GM12878 (cell line): ENCODE data around the gene TOR2A. TPM values are rescaled to one million over a fixed set of nuclear protein-coding genes. Genes with fewer than 3 reads are reported as not detected.

ENCODE experiments used
- ATAC-seq: fragments of 200-7000 bp; cut with Tn5 transposase; 3 replicates; pipeline ENCODE4 v1.9.1; 2020; ENCODE audit warnings: mild to moderate bottlenecking, moderate library complexity
- BruUV-seq: library from RNA; stranded (reverse); fragments of 400-500 nt; replicated peaks from 2 replicates; lab custom pipeline; 2021; lab: Mats Ljungman, UMichigan
- CTCF ChIA-PET: fragments of 300-600 bp; sonication (Branson Sonifier 250); formaldehyde crosslinking; extraction: SDS; loops from one replicate; lab custom pipeline; 2021; ENCODE audit warnings: inconsistent platforms; lab: Yijun Ruan, JAX
- POLR2A ChIA-PET: fragments of 350-600 bp; formaldehyde crosslinking; extraction: SDS; loops from one replicate; lab custom pipeline; 2021; ENCODE audit warnings: inconsistent platforms; lab: Charles Lee
- RAD21 ChIA-PET: fragments of 300-600 bp; sonication (Branson Sonifier 250); formaldehyde crosslinking; loops from one replicate; lab custom pipeline; 2023; ENCODE audit warnings: antibody characterized with exemption; ENCODE audit not compliant: unreplicated experiment; lab: Charles Lee
- SMC1A ChIA-PET: fragments of 300-600 bp; sonication (Branson Sonifier 250); formaldehyde crosslinking; loops from one replicate; lab custom pipeline; 2023; ENCODE audit not compliant: unreplicated experiment, uncharacterized antibody; lab: Charles Lee
- DNase-seq: peaks from one replicate; pipeline ENCODE4 v3.0.0-alpha.2; 2011; ENCODE audit warnings: low read depth, low spot score
- FAIRE-seq: peaks from 3 replicates; lab custom pipeline; 2011; peaks lifted over from hg19 to GRCh38; lab: Jason Lieb, UNC
- H2AFZ ChIP-seq: 2 replicates; pipeline ENCODE4 v1.6.0; 2011; ENCODE audit warnings: low read depth, low read length, control low read depth; ENCODE audit not compliant: control insufficient read depth
- H3K27ac ChIP-seq: 2 replicates; pipeline ENCODE4 v1.5.1; 2011; ENCODE audit warnings: control low read depth; ENCODE audit not compliant: control insufficient read depth, insufficient read depth
- H3K27me3 ChIP-seq, 2 experiments: replicated peaks in 1 of 2; 2 replicates each; pipeline versions ENCODE4 v1.6.0 to v1.6.1; 2011; ENCODE audit warnings: low read length in 1 of 2; ENCODE audit not compliant: control insufficient read depth in 2 of 2, insufficient read depth in 2 of 2
- H3K36me3 ChIP-seq, 2 experiments: 2 replicates each; pipeline ENCODE4 v1.5.1; 2011; ENCODE audit warnings: low read length in 1 of 2; ENCODE audit not compliant: control insufficient read depth in 2 of 2, insufficient read depth in 2 of 2
- H3K4me1 ChIP-seq: 2 replicates; pipeline ENCODE4 v1.6.1; 2011; ENCODE audit warnings: mild to moderate bottlenecking, low read length, moderate library complexity, mixed read lengths; ENCODE audit not compliant: control insufficient read depth, insufficient read depth
- H3K4me2 ChIP-seq: 2 replicates; pipeline ENCODE4 v1.6.0; 2011; ENCODE audit warnings: control low read depth; ENCODE audit not compliant: control insufficient read depth, insufficient read depth
- H3K4me3 ChIP-seq: fragments of 200-600 bp; sonication (generic); 2 replicates; pipeline ENCODE4 v1.5.1; 2016
- H3K79me2 ChIP-seq: 2 replicates; pipeline ENCODE4 v1.6.0; 2011; ENCODE audit warnings: low read length; ENCODE audit not compliant: control insufficient read depth, insufficient read depth
- H3K9ac ChIP-seq: 2 replicates; pipeline ENCODE4 v1.8.0; 2011; ENCODE audit warnings: low read length, control low read depth, mixed read lengths; ENCODE audit not compliant: control insufficient read depth, insufficient read depth
- H3K9me3 ChIP-seq: replicated peaks from 3 replicates; pipeline ENCODE4 v1.5.1; 2011; ENCODE audit warnings: mild to moderate bottlenecking, low read length; ENCODE audit not compliant: control insufficient read depth, insufficient read depth
- H4K20me1 ChIP-seq: 2 replicates; pipeline ENCODE4 v1.6.0; 2011; ENCODE audit not compliant: control insufficient read depth, insufficient read depth
- POLR2A ChIP-seq: IDR thresholded peaks from 2 replicates; pipeline ENCODE4 v1.6.1; 2011; ENCODE audit warnings: low read depth, mild to moderate bottlenecking, low read length
- WGBS: methylation state at CpG from one replicate; pipeline ENCODE4 v1.1.6; 2016; ENCODE audit warnings: low lambda C conversion rate; ENCODE audit not compliant: insufficient replicate concordance, insufficient coverage; ENCODE audit errors: missing lambda C conversion rate; 5-methylcytosine and 5-hydroxymethylcytosine counted together
- in situ Hi-C: fragments of 300-500 bp; cut with MboI; formaldehyde crosslinking; loops from 9 replicates; pipeline ENCODE4 v1.14.3; 2018; ENCODE audit warnings: mixed read lengths
- intact Hi-C: fragments of 100-400 bp; cut with micrococcal nuclease; formaldehyde crosslinking; loops from one replicate; pipeline ENCODE4 v1.14.2; 2022; ENCODE audit not compliant: unreplicated experiment
- polyA plus RNA-seq, 11 experiments: library from polyadenylated mRNA; depleted of rRNA in 4 of 11; unstranded in 6 of 11; stranded (reverse) in 5 of 11; fragments of >200 nt; fragmentation: Nextera tagmentation in 4 of 11; fragmentation: Illumina TruSeq in 1 of 11; extraction: Ambion mirVana in 4 of 11; extraction: Trizol in 1 of 11; gene quantifications; 1 replicate in 1 of 11; 2 replicates in 10 of 11; pipeline versions ENCODE4 v1.2.1 to v1.2.3, GENCODE V29; 2011 to 2016; ENCODE audit warnings: inconsistent platforms in 2 of 11, missing spikeins in 2 of 11, low read depth in 1 of 11
- total RNA-seq, 4 experiments: library from RNA; depleted of rRNA in 3 of 4; stranded (reverse); fragments of >200 nt in 3 of 4; fragmentation: Illumina TruSeq in 1 of 4; extraction: Trizol in 1 of 4; gene quantifications; 2 replicates each; pipeline versions ENCODE4 v1.2.1 to v1.2.3, GENCODE V29; 2013 to 2021
- TF ChIP-seq, protein P1 (sequence below), 3 experiments: IDR thresholded peaks in 2 of 3; conservative IDR thresholded peaks in 1 of 3; 2 replicates each; pipeline ENCODE4 v1.5.1; 2011; ENCODE audit warnings: low read depth in 3 of 3, low read length in 3 of 3, mild to moderate bottlenecking in 3 of 3, control low read depth in 2 of 3, moderate library complexity in 2 of 3, inconsistent platforms in 1 of 3, mixed read lengths in 1 of 3; ENCODE audit not compliant: control insufficient read depth in 2 of 3, insufficient read depth in 1 of 3; ENCODE audit errors: extremely low read depth in 1 of 3

Gene TOR2A
- total and polyA plus RNA-seq, 10 of the 15 experiments (the other 5 are each of a cell fraction or from before 2014, with no cell fraction given) = 0.52 to 23.7 (median 8.5) TPM

DNA sequence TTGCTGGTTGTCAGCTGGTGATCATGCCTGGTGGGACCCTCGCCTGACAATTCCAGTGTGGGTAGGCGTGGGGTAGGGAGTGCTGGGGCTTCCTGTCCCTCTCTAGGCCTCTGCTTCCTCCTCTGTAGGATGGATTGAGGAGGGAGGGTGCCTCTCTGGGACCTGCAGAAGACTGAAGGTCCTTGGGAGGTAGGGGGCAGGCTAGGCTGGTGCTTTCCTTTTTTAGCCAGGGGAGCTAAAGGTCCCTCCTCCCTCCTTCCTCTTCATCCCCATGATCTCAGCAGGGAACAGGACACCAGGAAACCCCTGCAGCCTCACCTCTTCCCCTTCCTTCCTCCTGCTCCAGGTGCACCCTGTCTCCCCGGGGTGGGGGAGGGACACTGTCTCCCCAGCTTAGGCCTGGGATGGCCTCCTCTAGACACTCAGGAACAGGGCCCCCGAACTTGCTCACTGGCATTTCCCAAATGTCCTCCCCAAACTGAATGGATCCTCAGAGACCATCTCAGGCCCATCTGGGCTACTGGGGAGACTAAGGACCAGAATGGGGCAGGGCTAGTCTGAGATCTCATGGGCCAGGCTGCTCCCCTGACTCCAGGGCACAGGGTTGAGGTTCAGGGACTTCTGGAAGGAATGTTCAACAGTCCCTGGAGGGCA lies 35.0 kb upstream of the TOR2A start:
- peak overlapping the region; percentile 23 for H3K27ac ChIP-seq
- ATAC-seq = no peak
- CTCF ChIA-PET = interaction anchor here (0.7 to 9.2 kb wide), 8 partner anchors 9 to 151 kb away, joined by 3 to 75 read pairs (median 12); partner anchors contain the start of genes CDK9, SH2D3C, ST6GALNAC4 and TOR2A
- no peak for FAIRE-seq
- DNase-seq = no peak
- SMC1A ChIA-PET = interaction anchor here (0.6 to 1.9 kb wide), 8 partner anchors 9 to 101 kb away, joined by 4 to 26 read pairs (median 6); partner anchors contain the start of genes CDK9, SH2D3C and TOR2A
- peak overlapping the region; percentile 65 for H3K4me2 ChIP-seq
- in situ Hi-C loops (no loop called here), intact Hi-C loops (no loop called here)
- peaks cover 24% of the 10 kb centered on the region for H3K4me1 ChIP-seq
- peak overlapping the region; percentile 79; the same call in 1 of the 2 replicates for H3K4me3 ChIP-seq
- no peaks in the 10 kb centered on the region for H3K9me3 ChIP-seq
- peaks cover 3% of the 10 kb centered on the region; the same call in 1 of the 2 replicates for H4K20me1 ChIP-seq
- RAD21 ChIA-PET = interaction anchor here (0.6 to 7.6 kb wide), 5 partner anchors 9 to 151 kb away, joined by 3 to 61 read pairs (median 14); partner anchors contain the start of gene CDK9
- POLR2A ChIA-PET = interaction anchor here (1.0 to 3.6 kb wide), 4 partner anchors 10 to 35 kb away, joined by 5 to 42 read pairs (median 16); partner anchors contain the start of genes CDK9 and TOR2A
- TF ChIP-seq POLR2A = no peak
- TF ChIP-seq, protein P1, sequence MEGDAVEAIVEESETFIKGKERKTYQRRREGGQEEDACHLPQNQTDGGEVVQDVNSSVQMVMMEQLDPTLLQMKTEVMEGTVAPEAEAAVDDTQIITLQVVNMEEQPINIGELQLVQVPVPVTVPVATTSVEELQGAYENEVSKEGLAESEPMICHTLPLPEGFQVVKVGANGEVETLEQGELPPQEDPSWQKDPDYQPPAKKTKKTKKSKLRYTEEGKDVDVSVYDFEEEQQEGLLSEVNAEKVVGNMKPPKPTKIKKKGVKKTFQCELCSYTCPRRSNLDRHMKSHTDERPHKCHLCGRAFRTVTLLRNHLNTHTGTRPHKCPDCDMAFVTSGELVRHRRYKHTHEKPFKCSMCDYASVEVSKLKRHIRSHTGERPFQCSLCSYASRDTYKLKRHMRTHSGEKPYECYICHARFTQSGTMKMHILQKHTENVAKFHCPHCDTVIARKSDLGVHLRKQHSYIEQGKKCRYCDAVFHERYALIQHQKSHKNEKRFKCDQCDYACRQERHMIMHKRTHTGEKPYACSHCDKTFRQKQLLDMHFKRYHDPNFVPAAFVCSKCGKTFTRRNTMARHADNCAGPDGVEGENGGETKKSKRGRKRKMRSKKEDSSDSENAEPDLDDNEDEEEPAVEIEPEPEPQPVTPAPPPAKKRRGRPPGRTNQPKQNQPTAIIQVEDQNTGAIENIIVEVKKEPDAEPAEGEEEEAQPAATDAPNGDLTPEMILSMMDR (IDR thresholded peaks at IDR 0.05 in 2 of 3, conservative IDR thresholded peaks at IDR 0.05 in 1 of 3; ENCODE audit: control insufficient read depth in 2 of 3, extremely low read depth in 1 of 3, insufficient read depth in 1 of 3, low read depth in 3 of 3, low read length in 3 of 3) = peak in 1 of 3 experiments; percentile 25; a peak in 1 of 6 replicates
- peak overlapping the region; percentile 21; the same call in 1 of the 2 replicates for H3K9ac ChIP-seq
- peaks cover 5 to 34% of the 10 kb centered on the region in 2 experiments for H3K36me3 ChIP-seq
- WGBS = 58% methylated on average over 4 of the region's 4 CpGs
- BruUV-seq = no TSS peak
- H3K27me3 ChIP-seq = no peaks in the 10 kb centered on the region
- no peak overlapping the region for H2AFZ ChIP-seq
- peaks cover 13% of the 10 kb centered on the region for H3K79me2 ChIP-seq
